8988T (cell line): ENCODE measurements around the gene CIROP.

Experiments used
- DNase-seq: peaks from one replicate; pipeline ENCODE4 v3.0.0; 2011

Gene CIROP

GRCh38 chr14:23093104-23093503 lies 11.7 kb downstream of the CIROP start:
- DNase-seq: no peak

GRCh38 chr14:23091294-23092225 lies 13.2 kb downstream of the CIROP start:
- no peak for DNase-seq

- no peak for DNase-seq
Observed at GRCh38 chr14:23090254-23090636, 14.5 kb downstream of the CIROP start.

GRCh38 chr14:23089498-23090253 lies 15.1 kb downstream of the CIROP start:
- no peak for DNase-seq

GRCh38 chr14:23086565-23086964 lies 18.2 kb downstream of the CIROP start:
- DNase-seq: no peak

GRCh38 chr14:23085458-23085857 lies 19.3 kb downstream of the CIROP start:
- DNase-seq: no peak

- no peak for DNase-seq
Observed at GRCh38 chr14:23080474-23080873, 24.3 kb downstream of the CIROP start.

GRCh38 chr14:23079716-23080115 lies 25.1 kb downstream of the CIROP start:
- DNase-seq: no peak

GRCh38 chr14:23078692-23079116 lies 26.1 kb downstream of the CIROP start:
- DNase-seq: no peak

GRCh38 chr14:23077962-23078361 lies 26.8 kb downstream of the CIROP start:
- no peak for DNase-seq

DNA sequence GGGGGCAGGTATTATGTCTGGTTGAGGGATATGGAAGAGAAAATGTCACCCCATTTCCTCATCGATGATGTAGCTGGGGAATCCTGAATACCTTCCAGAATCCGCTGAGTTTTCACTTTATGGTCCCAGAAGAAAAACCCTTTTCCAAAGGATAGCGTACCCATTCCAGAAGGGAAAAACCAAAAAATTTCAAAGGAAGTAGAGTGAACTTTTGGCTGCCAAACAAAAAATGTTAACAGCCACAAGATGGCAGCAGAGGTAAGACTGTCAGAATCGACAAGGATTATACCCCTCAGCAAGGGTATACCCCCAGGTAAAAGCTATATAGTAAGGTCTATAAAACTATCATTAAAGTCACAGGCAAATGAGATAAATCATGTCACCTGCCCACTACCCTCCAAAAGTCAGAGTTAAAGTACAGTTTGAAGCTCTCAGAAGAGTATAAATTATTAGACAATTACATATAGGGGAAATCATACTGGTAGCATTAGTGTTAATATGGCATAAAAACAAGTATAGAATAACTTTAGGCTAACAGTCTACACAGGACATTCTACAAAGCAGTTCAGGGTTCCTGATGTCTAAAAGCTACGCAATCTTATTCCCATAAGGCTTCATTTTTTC lies 27.9 kb downstream of the CIROP start:
- no peak for DNase-seq

- DNase-seq: no peak
Observed at GRCh38 chr14:23074906-23075305, 29.9 kb downstream of the CIROP start.

- no peak for DNase-seq
Observed at GRCh38 chr14:23071921-23072539, 32.8 kb downstream of the CIROP start.

- DNase-seq: peak; percentile 81
Observed at GRCh38 chr14:23071244-23071920, 33.4 kb downstream of the CIROP start.

DNA sequence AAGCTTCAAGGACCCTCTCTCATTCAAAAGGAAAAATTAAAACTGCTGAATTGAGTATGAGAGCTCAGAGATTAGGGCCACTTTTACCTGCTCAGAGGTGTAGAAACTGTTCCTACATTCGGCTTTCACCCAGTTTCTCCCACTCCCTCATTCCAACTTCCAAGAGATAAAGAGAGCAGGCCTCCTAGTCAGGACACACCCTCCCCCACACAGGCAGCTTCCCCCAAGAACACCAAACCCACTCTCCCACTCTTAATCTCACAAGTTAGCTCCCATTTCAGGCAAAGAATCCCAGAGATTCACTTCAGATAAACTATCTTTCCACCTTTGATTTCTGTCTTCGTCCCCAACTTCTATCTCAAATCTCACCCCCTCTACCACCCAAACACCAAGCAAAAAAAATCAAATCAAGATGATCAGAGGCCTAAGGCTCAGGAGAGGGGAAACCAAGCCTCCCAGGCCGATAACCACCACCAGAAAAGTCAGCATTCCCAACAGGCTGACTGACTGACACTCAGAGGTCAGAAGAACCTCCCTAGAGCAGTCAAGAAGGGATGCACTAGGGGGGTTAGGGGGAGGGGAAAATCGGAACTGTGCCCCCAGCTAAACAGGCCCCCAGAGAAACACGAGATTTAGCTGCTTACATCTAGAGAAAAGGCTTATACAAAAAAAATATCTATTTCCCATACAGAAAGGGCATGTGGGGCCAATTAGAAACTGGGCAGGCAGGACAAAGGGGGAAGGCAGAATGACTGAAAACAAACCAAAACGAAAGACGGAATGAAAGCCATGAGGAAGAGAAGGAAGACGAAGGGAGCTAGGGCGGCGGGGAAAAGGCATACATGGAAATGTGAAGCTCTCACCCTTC lies 34.3 kb downstream of the CIROP start:
- DNase-seq: no peak

- DNase-seq: no peak
Observed at GRCh38 chr14:23069413-23069806, 35.4 kb downstream of the CIROP start.

DNA sequence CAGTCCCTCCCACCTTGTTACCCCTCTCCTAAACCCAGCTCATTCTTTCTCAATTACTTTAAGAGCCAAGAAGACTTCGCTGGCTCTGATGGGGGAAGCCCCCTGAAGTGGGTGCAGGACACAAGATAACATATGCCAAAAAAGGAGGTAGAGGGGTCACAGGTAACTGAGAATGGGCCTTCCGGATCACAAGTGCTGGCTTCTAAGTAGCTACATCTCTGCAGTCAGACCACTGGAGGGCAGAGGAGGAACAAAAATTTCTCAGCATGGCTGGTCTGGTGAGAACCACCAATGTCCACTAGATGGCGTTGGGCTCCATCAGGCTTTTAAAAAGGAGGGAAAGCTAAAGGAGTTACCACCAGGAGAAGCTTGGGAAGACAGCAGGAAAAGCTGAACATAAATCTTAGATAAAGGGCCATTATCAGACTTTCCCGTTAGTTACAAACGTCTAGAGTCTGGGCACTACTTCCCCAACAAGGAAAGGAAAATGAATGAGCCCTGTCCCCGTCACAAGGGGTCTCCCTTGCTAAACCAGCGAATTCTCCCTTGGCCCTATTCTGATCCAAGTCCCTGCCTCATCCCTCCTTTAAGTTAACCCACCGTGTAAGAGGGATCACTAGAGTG lies 35.9 kb downstream of the CIROP start:
- DNase-seq: peak; percentile 61

DNA sequence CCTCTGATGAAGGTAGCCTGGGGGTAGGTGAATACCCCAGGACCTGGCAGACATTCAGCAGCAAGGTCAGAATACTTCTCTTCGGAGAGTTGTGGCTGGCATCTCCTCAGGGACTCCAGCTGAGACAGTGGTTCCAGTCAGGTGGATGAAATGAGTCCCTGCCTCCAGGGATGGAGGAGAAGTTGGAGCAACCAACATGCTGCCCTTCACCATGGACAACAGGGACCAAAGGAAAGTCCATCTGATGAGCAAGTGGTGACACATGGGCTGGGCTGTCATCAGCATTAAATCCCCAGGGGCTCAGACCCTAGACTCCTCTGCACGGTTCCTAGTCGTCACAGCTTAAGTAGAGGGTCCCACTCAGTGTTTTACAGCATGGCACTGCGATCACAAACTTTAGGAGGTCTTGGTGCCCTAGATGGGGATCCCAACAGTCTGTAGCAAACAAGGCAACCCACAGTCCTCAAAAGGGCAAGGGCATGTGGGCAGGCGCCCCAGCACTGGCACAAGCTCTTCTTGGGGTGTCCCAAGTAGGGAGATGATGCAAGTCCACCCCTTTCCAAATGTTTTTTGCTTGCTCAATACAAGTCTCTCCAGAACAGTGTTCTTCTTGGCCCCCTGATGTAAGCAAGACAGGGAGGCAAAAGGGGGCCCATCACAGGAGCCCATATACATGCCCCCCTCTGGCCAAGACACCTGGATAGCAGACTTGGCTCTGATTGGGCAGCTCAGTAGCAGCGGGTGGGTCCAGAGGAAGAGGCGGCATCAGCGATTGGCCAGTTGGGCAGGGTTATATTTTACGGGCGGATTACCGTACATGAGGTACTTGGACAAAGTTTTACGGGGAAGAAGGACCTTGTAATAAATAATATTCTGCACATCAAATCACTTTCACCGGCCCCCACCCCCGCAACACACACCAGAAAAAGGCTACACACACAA lies 36.7 kb downstream of the CIROP start:
- DNase-seq: no peak

DNA sequence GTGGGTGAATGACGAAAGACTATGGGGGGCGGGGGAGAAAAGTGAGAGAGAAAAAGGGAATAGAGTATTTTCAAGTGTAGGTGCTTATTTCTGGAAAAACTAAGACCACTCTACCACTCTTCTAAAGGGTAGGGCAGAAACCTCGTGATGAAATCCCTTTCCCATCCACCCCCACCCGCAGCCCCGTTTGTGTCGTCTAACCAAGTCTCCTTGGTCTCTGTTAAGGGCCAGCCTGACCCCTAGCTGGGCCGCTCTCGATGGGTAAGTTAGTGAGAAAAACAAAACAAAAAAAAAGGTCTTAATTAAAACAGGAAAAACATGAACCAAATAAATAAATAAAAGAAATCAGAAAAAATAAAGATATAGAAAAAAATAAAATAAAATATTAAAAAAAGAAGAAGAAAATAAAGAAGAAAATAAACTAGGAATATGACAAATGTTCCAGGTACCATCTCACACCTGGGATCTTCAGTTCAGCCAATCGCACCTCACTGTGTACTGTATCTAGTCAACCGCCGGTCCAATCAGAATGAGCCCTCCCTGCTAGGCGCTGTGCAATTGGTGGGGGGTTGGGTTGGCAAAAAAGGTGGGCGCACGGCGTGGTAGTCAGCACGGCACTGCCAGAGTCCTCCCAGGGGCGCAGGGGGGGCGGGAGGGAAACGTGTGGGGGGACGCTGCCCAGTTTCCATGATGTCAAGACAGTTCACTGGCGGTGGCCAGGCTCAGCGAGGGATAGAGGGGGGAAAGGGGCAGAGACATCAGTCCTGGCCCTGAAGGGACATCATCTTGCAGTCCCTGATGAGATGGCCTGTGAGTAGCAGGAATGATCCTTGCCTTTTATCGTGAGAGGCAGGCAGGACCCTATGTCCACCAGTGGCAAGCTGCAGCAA lies 37.7 kb downstream of the CIROP start:
- DNase-seq: no peak
